SK-N-SH (cell line): Measurements from ENCODE around the gene ZDHHC8.

Experiments used
- EP300 ChIP-seq, 2 experiments: IDR thresholded peaks; 2 replicates each; pipeline versions ENCODE4 v1.4.0 to v1.6.1; 2012; ENCODE audit warnings: borderline replicate concordance in 1 of 2, low read depth in 1 of 2, low read length in 1 of 2
- EZH2phosphoT487 ChIP-seq: fragments of 200-600 bp; sonication (generic); IDR thresholded peaks from 2 replicates; pipeline ENCODE4 v1.6.1; 2017; ENCODE audit warnings: low read depth, mixed run types, mild to moderate bottlenecking, antibody characterized with exemption, moderate library complexity, borderline replicate concordance
- MXI1 ChIP-seq: IDR thresholded peaks from 2 replicates; pipeline ENCODE4 v1.6.1; 2012; ENCODE audit warnings: mild to moderate bottlenecking, low read depth, low read length, improper control_type of control experiment
- YY1 ChIP-seq: IDR thresholded peaks from 2 replicates; pipeline ENCODE4 v1.4.0; 2012; ENCODE audit warnings: low read depth, mild to moderate bottlenecking

DNA sequence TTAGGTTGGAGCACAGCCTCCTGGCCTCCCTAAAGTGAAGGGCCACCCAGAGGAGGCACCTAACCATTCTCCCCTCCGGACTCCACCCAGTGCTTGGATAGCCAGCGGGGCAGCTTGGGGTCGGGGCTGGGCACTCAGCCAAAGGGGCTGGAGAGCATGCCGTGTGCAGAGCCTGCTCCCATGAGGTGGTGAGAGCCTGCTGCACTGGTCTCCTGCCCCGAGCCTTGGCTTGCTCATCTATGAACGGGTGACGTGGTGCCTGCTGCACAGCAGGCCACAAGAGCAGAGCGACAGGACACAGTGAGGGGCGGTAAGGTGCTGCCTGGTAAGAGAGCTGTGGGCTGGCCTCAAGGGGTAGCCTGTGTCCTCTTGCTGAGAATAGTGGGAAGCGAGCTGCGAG lies 33.3 kb downstream of the ZDHHC8 start:
- TF ChIP-seq EZH2phosphoT487 (no peak), EP300 (IDR thresholded peaks at IDR 0.05; ENCODE audit: borderline replicate concordance in 1 of 2, low read depth in 1 of 2, low read length in 1 of 2) (no peak), YY1 (no peak), MXI1 (no peak)
